Measurements from ENCODE around the gene RAD51B. TPM values are rescaled to one million over a fixed set of nuclear protein-coding genes. Genes with fewer than 3 reads are reported as not detected.

Gene RAD51B
- total RNA-seq, 4 donors from 2014 or later: 12.6 to 26.4 (median 16.7) TPM

DNA sequence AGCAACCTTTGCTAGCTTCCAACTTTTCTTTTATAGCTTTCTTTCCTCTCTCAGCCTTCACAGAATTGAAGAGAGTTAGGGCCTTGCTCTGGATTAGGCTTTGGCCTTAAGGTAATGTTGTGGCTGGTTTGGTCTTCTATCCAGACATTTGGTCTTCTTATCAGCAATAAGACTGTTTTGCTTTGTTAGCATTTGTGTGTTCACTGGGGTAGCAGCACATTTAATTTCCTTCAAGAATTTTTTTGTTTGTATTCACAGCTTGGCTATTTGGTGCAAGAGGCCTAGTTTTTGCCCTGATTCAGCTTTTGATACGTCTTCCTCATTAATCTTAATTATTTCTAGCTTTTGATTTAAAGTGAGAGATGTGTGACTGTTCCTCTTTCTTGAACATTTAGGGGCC lies 130.8 kb downstream of the RAD51B start:
- TF ChIP-seq POLR2A (IDR thresholded peaks at IDR 0.05) (no peak), EP300 (IDR thresholded peaks at IDR 0.05) (no peak)
- TF ChIP-seq, protein P1, sequence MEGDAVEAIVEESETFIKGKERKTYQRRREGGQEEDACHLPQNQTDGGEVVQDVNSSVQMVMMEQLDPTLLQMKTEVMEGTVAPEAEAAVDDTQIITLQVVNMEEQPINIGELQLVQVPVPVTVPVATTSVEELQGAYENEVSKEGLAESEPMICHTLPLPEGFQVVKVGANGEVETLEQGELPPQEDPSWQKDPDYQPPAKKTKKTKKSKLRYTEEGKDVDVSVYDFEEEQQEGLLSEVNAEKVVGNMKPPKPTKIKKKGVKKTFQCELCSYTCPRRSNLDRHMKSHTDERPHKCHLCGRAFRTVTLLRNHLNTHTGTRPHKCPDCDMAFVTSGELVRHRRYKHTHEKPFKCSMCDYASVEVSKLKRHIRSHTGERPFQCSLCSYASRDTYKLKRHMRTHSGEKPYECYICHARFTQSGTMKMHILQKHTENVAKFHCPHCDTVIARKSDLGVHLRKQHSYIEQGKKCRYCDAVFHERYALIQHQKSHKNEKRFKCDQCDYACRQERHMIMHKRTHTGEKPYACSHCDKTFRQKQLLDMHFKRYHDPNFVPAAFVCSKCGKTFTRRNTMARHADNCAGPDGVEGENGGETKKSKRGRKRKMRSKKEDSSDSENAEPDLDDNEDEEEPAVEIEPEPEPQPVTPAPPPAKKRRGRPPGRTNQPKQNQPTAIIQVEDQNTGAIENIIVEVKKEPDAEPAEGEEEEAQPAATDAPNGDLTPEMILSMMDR (IDR thresholded peaks at IDR 0.05): no peak
- WGBS, 2 donors: 94% methylated on average over 1 of the region's 1 CpG
- Histone ChIP-seq H3K36me3 (no peaks in the 10 kb centered on the region), H3K27ac (no peak overlapping the region), H3K9me3 (no peaks in the 10 kb centered on the region), H3K4me1 (no peaks in the 10 kb centered on the region), H3K27me3 (no peaks in the 10 kb centered on the region), H3K4me3 (no peak overlapping the region)
- DNase-seq (ENCODE audit: low spot score in 2 of 2): no peak

DNA sequence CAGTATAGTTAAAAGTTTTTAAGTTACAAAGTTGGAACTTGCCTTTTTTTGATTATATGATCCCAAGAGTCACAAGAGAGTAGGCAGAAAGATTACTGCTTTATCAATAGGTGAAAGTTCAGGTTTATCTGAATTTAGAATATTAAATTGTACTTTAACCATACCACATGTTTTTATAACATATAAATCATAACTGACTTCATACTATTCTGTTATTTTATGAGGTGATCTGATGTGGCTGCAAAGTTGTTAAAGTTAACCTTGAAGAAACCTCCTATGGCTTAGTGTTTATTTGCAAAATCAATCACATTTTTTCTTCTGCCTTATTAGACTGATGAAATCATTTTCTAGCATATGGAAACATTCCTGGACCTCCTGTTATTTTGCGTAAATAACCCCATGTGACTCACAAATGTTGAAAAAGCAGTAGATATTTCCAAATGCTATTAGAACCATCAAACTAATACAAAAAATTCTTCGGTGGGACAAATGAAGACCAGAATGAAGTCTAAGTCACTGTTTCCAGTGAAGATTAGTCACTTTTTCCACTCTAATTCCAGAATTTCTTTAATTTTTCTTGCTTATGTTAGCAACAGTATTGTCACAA lies 132.1 kb downstream of the RAD51B start:
- H3K27me3 ChIP-seq: no peaks in the 10 kb centered on the region
- no peaks in the 10 kb centered on the region for H3K4me1 ChIP-seq
- no peak overlapping the region for H3K27ac ChIP-seq
- no peak overlapping the region for H3K4me3 ChIP-seq
- WGBS, 2 donors: 71 to 75% methylated on average over 2 of the region's 2 CpGs
- no peaks in the 10 kb centered on the region for H3K9me3 ChIP-seq
- no peaks in the 10 kb centered on the region for H3K36me3 ChIP-seq
- no peak for DNase-seq (ENCODE audit: low spot score in 2 of 2)
- TF ChIP-seq, protein P1 (IDR thresholded peaks at IDR 0.05): no peak
- TF ChIP-seq EP300 (IDR thresholded peaks at IDR 0.05) (no peak), POLR2A (IDR thresholded peaks at IDR 0.05) (no peak)

DNA sequence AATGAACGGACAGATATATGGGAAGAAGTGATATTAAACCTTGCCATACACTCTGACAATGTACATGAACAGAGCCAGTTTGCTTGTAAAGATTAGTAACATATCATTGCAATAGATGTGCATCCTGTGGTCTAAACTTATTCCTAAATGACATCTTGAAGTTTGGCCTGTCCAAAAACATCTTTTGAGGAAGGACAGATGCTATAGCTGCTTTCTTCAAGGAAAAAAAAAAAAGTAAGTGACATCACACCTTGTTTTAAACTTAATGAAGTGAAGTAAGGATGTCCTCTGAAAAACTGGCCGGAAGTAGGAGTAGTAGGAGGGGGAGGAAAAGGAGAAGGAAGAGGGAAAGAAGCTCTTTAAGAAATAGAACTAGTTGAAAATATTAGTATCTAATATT lies 132.8 kb downstream of the RAD51B start:
- WGBS, 2 donors: 79 to 85% methylated on average over 2 of the region's 2 CpGs
- no peak overlapping the region for H3K27ac ChIP-seq
- no peaks in the 10 kb centered on the region for H3K9me3 ChIP-seq
- TF ChIP-seq EP300 (IDR thresholded peaks at IDR 0.05) (no peak), POLR2A (IDR thresholded peaks at IDR 0.05) (no peak)
- TF ChIP-seq, protein P1 (IDR thresholded peaks at IDR 0.05): no peak
- no peaks in the 10 kb centered on the region for H3K4me1 ChIP-seq
- no peak overlapping the region for H3K4me3 ChIP-seq
- H3K27me3 ChIP-seq: no peaks in the 10 kb centered on the region
- no peak for DNase-seq (ENCODE audit: low spot score in 2 of 2)
- H3K36me3 ChIP-seq: no peaks in the 10 kb centered on the region

DNA sequence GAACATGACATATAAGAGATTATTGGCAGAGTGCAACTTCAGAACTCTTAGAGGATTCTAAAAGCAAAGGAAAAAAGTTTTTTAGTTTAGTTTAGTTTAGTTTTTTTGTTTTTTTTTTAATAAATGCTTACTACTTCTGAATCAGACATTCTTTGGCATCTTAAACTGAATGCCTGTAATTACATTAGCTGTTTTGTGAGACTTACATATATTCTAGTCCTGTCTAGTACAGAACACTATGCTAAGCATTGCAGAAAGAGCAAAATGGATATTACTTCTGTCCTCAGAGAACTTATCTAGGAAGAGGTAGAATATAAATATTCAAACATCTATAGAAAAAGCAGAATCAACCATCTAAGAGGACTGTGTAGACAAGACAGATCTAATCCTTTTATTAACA lies 133.2 kb downstream of the RAD51B start:
- TF ChIP-seq EP300 (IDR thresholded peaks at IDR 0.05) (no peak), POLR2A (IDR thresholded peaks at IDR 0.05) (no peak)
- Histone ChIP-seq H3K4me3 (no peak overlapping the region), H3K27me3 (no peaks in the 10 kb centered on the region), H3K4me1 (no peaks in the 10 kb centered on the region), H3K9me3 (no peaks in the 10 kb centered on the region), H3K36me3 (no peaks in the 10 kb centered on the region), H3K27ac (no peak overlapping the region)
- DNase-seq (ENCODE audit: low spot score in 2 of 2): no peak

DNA sequence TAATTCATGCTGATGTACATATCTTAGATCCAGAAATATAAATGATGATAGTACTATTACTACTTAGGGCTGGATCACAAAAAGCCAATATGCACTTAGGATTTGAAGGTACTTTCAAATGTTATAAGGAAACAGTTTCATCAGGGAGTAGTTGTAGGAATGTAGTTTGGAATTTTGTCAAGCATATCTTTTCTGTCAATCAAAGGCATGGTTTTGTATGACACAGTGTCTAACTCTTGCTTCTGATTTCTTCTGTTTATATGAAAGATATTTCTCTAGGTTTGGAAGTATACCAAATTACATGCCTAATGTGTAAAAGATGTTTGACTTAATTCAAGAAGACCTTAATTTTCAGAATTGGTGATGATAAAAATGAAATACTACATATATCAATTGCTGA lies 135.7 kb downstream of the RAD51B start:
- H3K9me3 ChIP-seq: no peaks in the 10 kb centered on the region
- no peak overlapping the region for H3K27ac ChIP-seq
- H3K4me1 ChIP-seq: no peaks in the 10 kb centered on the region
- TF ChIP-seq POLR2A (IDR thresholded peaks at IDR 0.05) (no peak), EP300 (IDR thresholded peaks at IDR 0.05) (no peak)
- TF ChIP-seq, protein P1 (IDR thresholded peaks at IDR 0.05): no peak
- H3K27me3 ChIP-seq: no peaks in the 10 kb centered on the region
- no peak for DNase-seq (ENCODE audit: low spot score in 2 of 2)
- H3K4me3 ChIP-seq: no peak overlapping the region
- no peaks in the 10 kb centered on the region for H3K36me3 ChIP-seq

DNA sequence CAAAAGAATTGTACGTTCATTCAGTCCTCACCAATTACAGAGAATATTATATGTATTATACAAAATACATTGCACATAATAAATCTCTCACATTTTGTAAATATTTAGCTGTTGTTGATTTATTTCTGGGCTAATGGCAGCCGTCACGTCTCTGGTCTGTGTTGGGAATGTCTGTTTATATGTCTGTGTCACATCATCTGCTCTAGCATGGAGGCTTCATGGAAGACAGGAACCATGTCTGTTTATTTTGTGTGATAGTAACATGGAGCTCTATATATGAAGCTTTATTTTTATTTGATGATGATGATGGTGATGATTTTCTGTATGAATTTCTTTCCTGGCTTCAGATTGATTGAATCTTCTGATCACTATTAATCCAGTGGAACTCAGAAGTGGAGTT lies 138.4 kb downstream of the RAD51B start:
- peaks cover 0 to 10% (median 0%) of the 10 kb centered on the region in 4 donors for H3K4me1 ChIP-seq
- no peaks in the 10 kb centered on the region for H3K9me3 ChIP-seq
- no peak for TF ChIP-seq POLR2A (IDR thresholded peaks at IDR 0.05)
- H3K27ac ChIP-seq: no peak overlapping the region
- no peak overlapping the region for H3K4me3 ChIP-seq
- WGBS, 2 donors: 88 to 93% methylated on average over 3 of the region's 3 CpGs
- no peaks in the 10 kb centered on the region for H3K27me3 ChIP-seq
- DNase-seq (ENCODE audit: low spot score in 2 of 2): no peak
- no peaks in the 10 kb centered on the region for H3K36me3 ChIP-seq

Measured in tibial nerve (tissue), 4 donors.